SJCRH30 (cell line): ENCODE results near the gene MUS81. TPM values are rescaled to one million over a fixed set of nuclear protein-coding genes. Genes with fewer than 3 reads are reported as not detected.

Experiments used
- DNase-seq, 2 experiments: peaks; one replicate each; pipeline ENCODE4 v3.0.0-alpha.2; 2015 to 2020
- H3K27ac ChIP-seq: fragments of 250-450 bp; sonication (Bioruptor Pico); 2 replicates; pipeline ENCODE4 v1.5.1; 2020; ENCODE audit warnings: mild to moderate bottlenecking, moderate library complexity
- H3K27me3 ChIP-seq: fragments of 250-450 bp; sonication (Bioruptor Pico); 2 replicates; pipeline ENCODE4 v1.5.1; 2020; ENCODE audit warnings: mild to moderate bottlenecking, moderate library complexity
- H3K36me3 ChIP-seq: fragments of 250-450 bp; sonication (Bioruptor Pico); 2 replicates; pipeline ENCODE4 v1.5.1; 2020; ENCODE audit warnings: mild to moderate bottlenecking, moderate library complexity
- H3K4me1 ChIP-seq: fragments of 250-450 bp; sonication (Bioruptor Pico); 2 replicates; pipeline ENCODE4 v1.5.1; 2020; ENCODE audit warnings: mild to moderate bottlenecking, moderate library complexity
- H3K4me3 ChIP-seq: fragments of 250-450 bp; sonication (Bioruptor Pico); 2 replicates; pipeline ENCODE4 v1.5.1; 2020; ENCODE audit warnings: mild to moderate bottlenecking, moderate library complexity
- H3K9me3 ChIP-seq: fragments of 250-450 bp; sonication (Bioruptor Pico); replicated peaks from 2 replicates; pipeline ENCODE4 v1.5.1; 2020; ENCODE audit warnings: mild to moderate bottlenecking, moderate library complexity
- total RNA-seq: library from RNA; depleted of rRNA; stranded (reverse); fragments of >200 nt; shearing (Covaris generic); gene quantifications from 2 replicates; pipeline ENCODE4 v1.2.3, GENCODE V29; 2014

The MUS81 gene
- total RNA-seq, 1 experiment from 2014 or later = 35.1 TPM

GRCh38 chr11:65870706-65871681 is 10.8 kb downstream of the MUS81 start:
- Histone ChIP-seq H3K27ac (no peak overlapping the region), H3K9me3 (no peaks in the 10 kb centered on the region), H3K4me1 (peaks cover 5% of the 10 kb centered on the region; the same call in 1 of the 2 replicates), H3K27me3 (no peaks in the 10 kb centered on the region), H3K4me3 (no peak overlapping the region), H3K36me3 (peaks cover 14% of the 10 kb centered on the region)
- DNase-seq = no peak

- H3K9me3 ChIP-seq = no peaks in the 10 kb centered on the region
- DNase-seq = peak; percentile 42 to 55
- peak overlapping the region; percentile 58 for H3K4me3 ChIP-seq
- no peaks in the 10 kb centered on the region for H3K27me3 ChIP-seq
- peaks cover 7% of the 10 kb centered on the region for H3K36me3 ChIP-seq
- H3K4me1 ChIP-seq = peaks cover 5% of the 10 kb centered on the region; the same call in 1 of the 2 replicates
- peak overlapping the region; percentile 19; the same call in 1 of the 2 replicates for H3K27ac ChIP-seq
These were observed 11.7 kb downstream of the MUS81 start for GRCh38 chr11:65871811-65872548.

GRCh38 chr11:65872586-65873317 is 12.5 kb downstream of the MUS81 start, which contains the start of gene EFEMP2:
EFEMP2 (minus strand) TSS chr11:65872800; CDS start chr11:65872354, 446 bp downstream.
- H3K27me3 ChIP-seq = no peaks in the 10 kb centered on the region
- peak within 1 kb of the TSS; percentile 58 for H3K4me3 ChIP-seq
- DNase-seq = peak; percentile 41 to 42
- H3K4me1 ChIP-seq = peaks cover 5% of the 10 kb centered on the region; the same call in 1 of the 2 replicates
- H3K36me3 ChIP-seq = peaks cover 2% of the 10 kb centered on the region
- peak within 1 kb of the TSS; percentile 19; the same call in 1 of the 2 replicates for H3K27ac ChIP-seq
- H3K9me3 ChIP-seq = no peaks in the 10 kb centered on the region

GRCh38 chr11:65873318-65874156 is 13.3 kb downstream of the MUS81 start:
- Histone ChIP-seq H3K4me1 (peaks cover 5% of the 10 kb centered on the region; the same call in 1 of the 2 replicates), H3K36me3 (no peaks in the 10 kb centered on the region), H3K27me3 (no peaks in the 10 kb centered on the region), H3K4me3 (peak overlapping the region; percentile 58), H3K27ac (no peak overlapping the region), H3K9me3 (no peaks in the 10 kb centered on the region)
- DNase-seq = peak; percentile 93 to 95

GRCh38 chr11:65879617-65880016 is 19.4 kb downstream of the MUS81 start, which contains the start of gene CTSW:
CTSW (plus strand) TSS chr11:65879837; CDS start chr11:65879855, 18 bp downstream.
- Histone ChIP-seq H3K27ac (no peak within 1 kb of the TSS), H3K4me3 (no peak within 1 kb of the TSS), H3K27me3 (no peaks in the 10 kb centered on the region), H3K36me3 (peaks cover 13% of the 10 kb centered on the region), H3K4me1 (no peaks in the 10 kb centered on the region), H3K9me3 (no peaks in the 10 kb centered on the region)
- DNase-seq = no peak

GRCh38 chr11:65880027-65880426 is 19.8 kb downstream of the MUS81 start:
- no peaks in the 10 kb centered on the region for H3K4me1 ChIP-seq
- no peak overlapping the region for H3K4me3 ChIP-seq
- no peak for DNase-seq
- no peak overlapping the region for H3K27ac ChIP-seq
- no peaks in the 10 kb centered on the region for H3K27me3 ChIP-seq
- H3K9me3 ChIP-seq = no peaks in the 10 kb centered on the region
- H3K36me3 ChIP-seq = peaks cover 15% of the 10 kb centered on the region

GRCh38 chr11:65880844-65881421 is 20.7 kb downstream of the MUS81 start:
- Histone ChIP-seq H3K27ac (no peak overlapping the region), H3K4me1 (no peaks in the 10 kb centered on the region), H3K9me3 (no peaks in the 10 kb centered on the region), H3K4me3 (no peak overlapping the region), H3K36me3 (peaks cover 17% of the 10 kb centered on the region), H3K27me3 (no peaks in the 10 kb centered on the region)
- no peak for DNase-seq

- no peaks in the 10 kb centered on the region for H3K4me1 ChIP-seq
- no peak overlapping the region for H3K4me3 ChIP-seq
- H3K27ac ChIP-seq = no peak overlapping the region
- H3K9me3 ChIP-seq = no peaks in the 10 kb centered on the region
- peaks cover 17% of the 10 kb centered on the region for H3K36me3 ChIP-seq
- DNase-seq = no peak
- no peaks in the 10 kb centered on the region for H3K27me3 ChIP-seq
These were observed 22.2 kb downstream of the MUS81 start for GRCh38 chr11:65882120-65883057.

- no peak overlapping the region for H3K4me3 ChIP-seq
- no peaks in the 10 kb centered on the region for H3K27me3 ChIP-seq
- H3K36me3 ChIP-seq = peaks cover 17% of the 10 kb centered on the region
- H3K9me3 ChIP-seq = no peaks in the 10 kb centered on the region
- H3K27ac ChIP-seq = no peak overlapping the region
- H3K4me1 ChIP-seq = no peaks in the 10 kb centered on the region
- no peak for DNase-seq
These were observed 23.0 kb downstream of the MUS81 start for GRCh38 chr11:65883058-65883761.

- peaks cover 17% of the 10 kb centered on the region for H3K36me3 ChIP-seq
These were observed 23.8 kb downstream of the MUS81 start for GRCh38 chr11:65883786-65884715.

GRCh38 chr11:65884716-65885092 is 24.5 kb downstream of the MUS81 start:
- no peaks in the 10 kb centered on the region for H3K9me3 ChIP-seq
- H3K27ac ChIP-seq = no peak overlapping the region
- no peaks in the 10 kb centered on the region for H3K27me3 ChIP-seq
- peaks cover 3% of the 10 kb centered on the region; the same call in 1 of the 2 replicates for H3K4me1 ChIP-seq
- no peak overlapping the region for H3K4me3 ChIP-seq
- peaks cover 17% of the 10 kb centered on the region for H3K36me3 ChIP-seq
- DNase-seq = peak; percentile 73 to 83

More at GRCh38 chr11:65883786-65884715, 23.8 kb downstream of the MUS81 start:
- H3K27ac ChIP-seq = no peak overlapping the region
- H3K9me3 ChIP-seq = no peaks in the 10 kb centered on the region
- no peak for DNase-seq
- no peak overlapping the region for H3K4me3 ChIP-seq
- no peaks in the 10 kb centered on the region for H3K4me1 ChIP-seq
- H3K27me3 ChIP-seq = no peaks in the 10 kb centered on the region
